Measurements from ENCODE around the gene AUP1. TPM values are rescaled to one million over a fixed set of nuclear protein-coding genes. Genes with fewer than 3 reads are reported as not detected.
"Not testable (repeated sequence)": the region's sequence is repeated elsewhere in the genome, so short reads cannot be mapped to it uniquely, and the experiment has no call there.

The AUP1 gene
- total RNA-seq, 1 donor from 2014 or later = 119 TPM

DNA sequence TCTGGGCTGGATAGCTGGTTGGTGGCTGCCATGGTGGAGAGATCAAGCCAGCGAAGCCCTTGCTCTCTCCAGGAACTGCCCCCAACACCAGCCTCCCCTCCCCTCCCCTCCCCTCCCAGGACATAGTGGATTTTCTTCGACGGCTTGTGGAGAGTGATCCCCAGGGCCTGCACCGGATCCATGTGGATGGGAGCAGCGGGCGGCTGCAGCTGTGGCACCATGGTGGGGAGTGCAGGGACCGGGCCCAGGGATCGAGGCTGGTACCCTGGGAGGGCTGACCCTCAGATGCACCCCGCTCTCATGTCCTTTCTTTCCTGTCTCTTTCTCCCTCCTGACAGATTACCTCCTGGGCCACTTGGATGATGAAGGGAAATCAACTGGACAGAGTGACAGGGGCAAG is 39.6 kb downstream of the AUP1 start:
- ATAC-seq = no peak
- H3K9me3 ChIP-seq = no peaks in the 10 kb centered on the region
- no peaks in the 10 kb centered on the region for H3K4me1 ChIP-seq
- no peaks in the 10 kb centered on the region for H3K27me3 ChIP-seq
- intact Hi-C loops (cut with DNase I) = loop anchor here (10.0 kb wide), 1 partner anchor 95 kb away; no protein-coding TSS in a partner anchor
- no peak overlapping the region for H3K27ac ChIP-seq
- DNase-seq = no peak
- TF ChIP-seq, protein P1, sequence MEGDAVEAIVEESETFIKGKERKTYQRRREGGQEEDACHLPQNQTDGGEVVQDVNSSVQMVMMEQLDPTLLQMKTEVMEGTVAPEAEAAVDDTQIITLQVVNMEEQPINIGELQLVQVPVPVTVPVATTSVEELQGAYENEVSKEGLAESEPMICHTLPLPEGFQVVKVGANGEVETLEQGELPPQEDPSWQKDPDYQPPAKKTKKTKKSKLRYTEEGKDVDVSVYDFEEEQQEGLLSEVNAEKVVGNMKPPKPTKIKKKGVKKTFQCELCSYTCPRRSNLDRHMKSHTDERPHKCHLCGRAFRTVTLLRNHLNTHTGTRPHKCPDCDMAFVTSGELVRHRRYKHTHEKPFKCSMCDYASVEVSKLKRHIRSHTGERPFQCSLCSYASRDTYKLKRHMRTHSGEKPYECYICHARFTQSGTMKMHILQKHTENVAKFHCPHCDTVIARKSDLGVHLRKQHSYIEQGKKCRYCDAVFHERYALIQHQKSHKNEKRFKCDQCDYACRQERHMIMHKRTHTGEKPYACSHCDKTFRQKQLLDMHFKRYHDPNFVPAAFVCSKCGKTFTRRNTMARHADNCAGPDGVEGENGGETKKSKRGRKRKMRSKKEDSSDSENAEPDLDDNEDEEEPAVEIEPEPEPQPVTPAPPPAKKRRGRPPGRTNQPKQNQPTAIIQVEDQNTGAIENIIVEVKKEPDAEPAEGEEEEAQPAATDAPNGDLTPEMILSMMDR (IDR thresholded peaks at IDR 0.05) = no peak
- peaks cover 56% of the 10 kb centered on the region for H3K36me3 ChIP-seq
- no peak overlapping the region for H3K4me3 ChIP-seq

DNA sequence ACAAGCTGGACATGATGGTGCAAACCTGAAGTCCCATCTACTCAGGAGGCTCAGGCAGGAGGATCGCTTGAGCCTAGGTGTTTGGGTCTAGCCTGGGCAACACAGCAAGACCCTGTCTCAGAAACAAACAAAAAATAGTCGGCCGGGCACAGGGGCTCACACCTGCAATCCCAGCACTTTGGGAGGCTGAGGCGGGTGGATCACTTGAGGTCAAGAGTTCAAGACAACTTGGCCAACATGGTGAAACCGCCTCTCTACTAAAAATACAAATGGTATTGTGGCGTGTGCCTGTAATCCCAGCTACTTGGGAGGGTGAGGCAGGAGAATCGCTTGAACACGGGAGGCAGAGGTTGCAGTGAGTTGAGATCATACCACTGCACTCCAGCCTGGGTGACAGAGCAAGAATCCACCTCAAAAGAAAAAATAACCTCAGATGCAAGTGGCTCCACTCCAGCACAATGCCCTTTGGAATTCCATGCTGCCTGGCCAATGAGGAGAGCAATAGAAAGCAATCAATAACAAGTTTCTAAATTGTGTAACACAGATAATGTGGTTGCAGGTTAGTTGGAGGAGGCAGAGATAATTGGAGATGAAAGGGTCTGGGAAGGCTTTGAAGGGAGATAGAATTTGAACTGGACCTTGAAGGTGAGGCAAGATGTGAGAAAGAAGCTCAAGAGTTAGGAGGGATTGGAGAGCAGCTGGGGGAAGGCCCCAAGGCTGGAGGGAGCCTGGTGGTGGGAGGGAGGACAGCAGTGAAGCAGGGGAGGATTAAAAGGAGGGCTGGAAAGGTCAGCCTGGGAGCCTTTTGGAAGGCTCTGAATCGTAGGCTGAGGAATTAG is 40.6 kb downstream of the AUP1 start:
- Histone ChIP-seq H3K9me3 (no peaks in the 10 kb centered on the region), H3K36me3 (peaks cover 56% of the 10 kb centered on the region), H3K27ac (no peak overlapping the region), H3K4me3 (no peak overlapping the region), H3K27me3 (no peaks in the 10 kb centered on the region), H3K4me1 (peaks cover 5% of the 10 kb centered on the region)
- TF ChIP-seq, protein P1 (IDR thresholded peaks at IDR 0.05) = no peak
- no peak for DNase-seq
- intact Hi-C loops (cut with DNase I) = no loop called here
- ATAC-seq = no peak

DNA sequence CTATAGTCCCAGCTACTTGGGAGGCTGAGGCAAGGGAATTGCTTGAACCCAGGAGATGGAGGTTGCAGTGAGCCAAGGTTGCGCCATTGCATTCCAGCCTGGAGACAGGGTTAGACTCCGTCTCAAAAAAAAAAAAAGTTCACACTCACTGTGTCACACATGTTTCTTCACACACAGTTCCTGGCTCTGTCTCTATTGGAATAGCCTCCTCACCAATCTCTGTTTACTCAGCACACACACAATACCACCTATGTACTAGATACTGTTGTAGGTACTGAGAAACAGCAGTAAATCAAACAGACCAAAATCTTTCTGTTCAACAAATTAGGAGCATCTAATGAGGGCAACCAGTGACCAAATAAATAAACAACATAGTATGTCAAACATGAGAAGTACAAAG is 43.4 kb downstream of the AUP1 start:
- H3K4me3 ChIP-seq = no peak overlapping the region
- no peak for DNase-seq
- no peaks in the 10 kb centered on the region for H3K27me3 ChIP-seq
- TF ChIP-seq, protein P1 (IDR thresholded peaks at IDR 0.05) = no peak
- H3K36me3 ChIP-seq = peaks cover 29% of the 10 kb centered on the region
- no peak overlapping the region for H3K27ac ChIP-seq
- no peaks in the 10 kb centered on the region for H3K9me3 ChIP-seq
- intact Hi-C loops (cut with DNase I) = no loop called here
- ATAC-seq = no peak
- peaks cover 19% of the 10 kb centered on the region for H3K4me1 ChIP-seq

- DNase-seq; H3K9me3 ChIP-seq; H3K27me3 ChIP-seq; intact Hi-C loops (cut with DNase I); ATAC-seq: not testable (repeated sequence)
- Histone ChIP-seq H3K36me3 (peaks cover 29% of the 10 kb centered on the region), H3K27ac (peak overlapping the region; percentile 91), H3K4me3 (peak overlapping the region; percentile 95), H3K4me1 (peaks cover 24% of the 10 kb centered on the region)
These were observed 45.8 kb downstream of the AUP1 start for GRCh38 chr2:74483675-74484164.

- peak; percentile 97 for DNase-seq
- TF ChIP-seq, protein P1 (IDR thresholded peaks at IDR 0.05) = peak; percentile 84
- Histone ChIP-seq H3K36me3 (peaks cover 29% of the 10 kb centered on the region), H3K4me1 (peaks cover 24% of the 10 kb centered on the region), H3K4me3 (peak within 1 kb of the TSS; percentile 95), H3K27ac (peak within 1 kb of the TSS; percentile 91), H3K9me3 (no peaks in the 10 kb centered on the region), H3K27me3 (no peaks in the 10 kb centered on the region)
- intact Hi-C loops (cut with DNase I) = no loop called here
- peak; percentile 97 for ATAC-seq
These were observed 46.5 kb downstream of the AUP1 start, which contains the start of the genes CCDC142 and TTC31 for GRCh38 chr2:74482801-74483674. Gene CCDC142, minus strand, starts transcription at chr2:74482998. Its CDS starts 161 bp downstream, at chr2:74482837. Gene TTC31, plus strand, starts transcription at chr2:74483081. Its CDS starts 15 bp downstream, at chr2:74483096.

Measured in upper lobe of right lung (tissue), 1 donor.